Cardiac septum (tissue), 1 donor: Measurements from ENCODE around the gene LRRC72. TPM values are rescaled to one million over a fixed set of nuclear protein-coding genes. Genes with fewer than 3 reads are reported as not detected.

Experiments used
- DNase-seq: peaks from one replicate; pipeline ENCODE4 v3.0.0-alpha.2; 2020; ENCODE audit warnings: low spot score
- intact Hi-C: fragments of 100-400 bp; cut with DNase I; formaldehyde crosslinking; loops from one replicate; pipeline ENCODE4 v1.14.0; 2022
- total RNA-seq: library from RNA; stranded (reverse); fragmentation: NEBNext Ultra II Directional; extraction: Animal tissue kit (Norgen Biotek cat#: 25700); gene quantifications from one replicate; pipeline ENCODE4 v1.2.1, GENCODE V29; 2021
- donor health status: DM: no; HTN: no; CAD: no.

Gene LRRC72
- total RNA-seq, 1 donor from 2014 or later, result not detected

- DNase-seq, result no peak
These were observed 80.1 kb downstream of the LRRC72 start for GRCh38 chr7:16606704-16607103.

GRCh38 chr7:16609842-16610450 lies 83.3 kb downstream of the LRRC72 start:
- DNase-seq, result no peak
- intact Hi-C loops, result no loop called here

More at GRCh38 chr7:16606704-16607103, 80.1 kb downstream of the LRRC72 start:
- intact Hi-C loops, result no loop called here

GRCh38 chr7:16611711-16612110 lies 85.1 kb downstream of the LRRC72 start:
- intact Hi-C loops, result no loop called here
- no peak for DNase-seq

GRCh38 chr7:16615228-16615627 lies 88.6 kb downstream of the LRRC72 start:
- DNase-seq, result no peak
- intact Hi-C loops, result no loop called here

- intact Hi-C loops, result no loop called here
- DNase-seq, result no peak
These were observed 89.5 kb downstream of the LRRC72 start for GRCh38 chr7:16616122-16616521.

- intact Hi-C loops, result no loop called here
- DNase-seq, result no peak
These were observed 89.9 kb downstream of the LRRC72 start for GRCh38 chr7:16616542-16616941.

GRCh38 chr7:16619979-16620408 lies 93.4 kb downstream of the LRRC72 start:
- no peak for DNase-seq
- intact Hi-C loops, result no loop called here

GRCh38 chr7:16626388-16626787 lies 99.8 kb downstream of the LRRC72 start:
- intact Hi-C loops, result no loop called here

GRCh38 chr7:16627236-16627635 lies 100.6 kb downstream of the LRRC72 start:
- DNase-seq, result no peak
- intact Hi-C loops, result no loop called here

More at GRCh38 chr7:16626388-16626787, 99.8 kb downstream of the LRRC72 start:
- DNase-seq, result no peak

- DNase-seq, result no peak
- intact Hi-C loops, result no loop called here
These were observed 104.0 kb downstream of the LRRC72 start for GRCh38 chr7:16630654-16631053.

Other genes starting within 250 kb of the LRRC72 start
- 7.3 TPM for gene CRPPA, start 105.3 kb upstream of the LRRC72 start, total RNA-seq
- gene SOSTDC1, start 61.1 kb upstream of the LRRC72 start, total RNA-seq, result not detected
- 36.5 TPM for gene ANKMY2, start 118.9 kb downstream of the LRRC72 start, total RNA-seq
- gene BZW2, start 119.4 kb downstream of the LRRC72 start, total RNA-seq, result 285 TPM
- 13.5 TPM for gene TSPAN13, start 226.9 kb downstream of the LRRC72 start, total RNA-seq